ENCODE results near the gene ZBTB16. TPM values are rescaled to one million over a fixed set of nuclear protein-coding genes. Genes with fewer than 3 reads are reported as not detected.

Gene ZBTB16
- total and polyA plus RNA-seq, 3 donors from 2014 or later, result 11.4 to 88.5 (median 51.5) TPM

DNA sequence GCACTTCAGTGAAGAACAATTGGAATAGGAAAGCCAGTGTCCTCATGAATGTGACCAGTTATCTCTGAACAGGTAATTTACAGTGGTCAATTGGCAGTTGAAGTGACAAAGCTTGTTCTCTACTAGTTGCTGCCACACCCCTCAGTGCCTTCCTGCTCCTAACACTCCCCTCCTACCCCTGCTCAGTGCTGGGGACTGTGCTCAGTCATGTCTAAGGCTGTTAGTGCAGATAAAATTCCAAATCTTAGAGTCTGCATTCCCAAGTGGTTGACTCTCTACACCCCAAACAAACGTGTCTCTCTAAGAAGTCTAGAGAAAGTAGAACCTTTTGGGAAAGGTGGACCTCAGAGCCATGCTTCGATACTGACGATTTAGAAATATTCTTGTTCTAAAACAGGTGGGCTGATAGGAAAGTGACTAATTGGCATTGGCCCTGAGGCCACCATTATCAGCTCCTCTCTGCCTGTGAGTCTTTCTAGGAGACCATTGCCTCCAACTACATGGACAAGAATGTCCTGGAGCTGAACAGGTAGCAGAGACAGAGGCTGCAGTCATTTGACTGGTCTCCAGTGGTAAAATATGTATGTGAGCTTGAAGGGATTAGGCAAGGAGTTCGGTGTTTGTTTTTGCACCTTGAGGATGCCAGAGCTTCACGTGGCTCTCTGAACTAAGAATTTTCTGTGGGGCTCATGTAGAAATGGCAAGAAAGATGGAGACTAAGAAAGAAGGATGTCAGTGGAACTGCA is 214.6 kb downstream of the ZBTB16 start:
- no peaks in the 10 kb centered on the region for H3K4me1 ChIP-seq
- no peaks in the 10 kb centered on the region for H3K36me3 ChIP-seq (ENCODE audit: low read depth, missing control alignments)
- no peak for DNase-seq
- H3K27me3 ChIP-seq, result no peaks in the 10 kb centered on the region
- H3K27ac ChIP-seq, result no peak overlapping the region
- TF ChIP-seq POLR2A (IDR thresholded peaks at IDR 0.05), result no peak
- TF ChIP-seq CTCF (IDR thresholded peaks at IDR 0.05), result no peak
- 84 to 86% methylated on average over 5 of the region's 5 CpGs for WGBS, 2 donors
- no peak overlapping the region for H3K4me3 ChIP-seq
- intact Hi-C loops (cut with DNase I; ENCODE audit: low total_unique reads), result no loop called here
- no peaks in the 10 kb centered on the region for H3K9me3 ChIP-seq

- WGBS, 2 donors, result 81 to 85% methylated on average over 3 of the region's 3 CpGs
- intact Hi-C loops (cut with DNase I; ENCODE audit: low total_unique reads), result no loop called here
These were observed 215.1 kb downstream of the ZBTB16 start for GRCh38 chr11:114274637-114275036.

GRCh38 chr11:114275280-114275679 is 215.8 kb downstream of the ZBTB16 start:
- H3K9me3 ChIP-seq, result no peaks in the 10 kb centered on the region
- no peaks in the 10 kb centered on the region for H3K27me3 ChIP-seq
- H3K36me3 ChIP-seq (ENCODE audit: low read depth, missing control alignments), result no peaks in the 10 kb centered on the region
- intact Hi-C loops (cut with DNase I; ENCODE audit: low total_unique reads), result no loop called here
- WGBS, 2 donors, result 56 to 69% methylated on average over 3 of the region's 3 CpGs
- H3K4me3 ChIP-seq, result no peak overlapping the region
- H3K4me1 ChIP-seq, result no peaks in the 10 kb centered on the region
- no peak for TF ChIP-seq CTCF (IDR thresholded peaks at IDR 0.05)
- TF ChIP-seq POLR2A (IDR thresholded peaks at IDR 0.05), result no peak
- DNase-seq, result no peak
- H3K27ac ChIP-seq, result no peak overlapping the region

More at GRCh38 chr11:114274637-114275036, 215.1 kb downstream of the ZBTB16 start:
- no peaks in the 10 kb centered on the region for H3K9me3 ChIP-seq
- no peaks in the 10 kb centered on the region for H3K4me1 ChIP-seq
- no peak overlapping the region for H3K27ac ChIP-seq
- no peak overlapping the region for H3K4me3 ChIP-seq
- no peak for DNase-seq
- no peaks in the 10 kb centered on the region for H3K36me3 ChIP-seq (ENCODE audit: low read depth, missing control alignments)
- no peaks in the 10 kb centered on the region for H3K27me3 ChIP-seq
- TF ChIP-seq CTCF (IDR thresholded peaks at IDR 0.05) (no peak), POLR2A (IDR thresholded peaks at IDR 0.05) (no peak)

GRCh38 chr11:114276077-114276476 is 216.6 kb downstream of the ZBTB16 start:
- intact Hi-C loops (cut with DNase I; ENCODE audit: low total_unique reads), result no loop called here
- no peak overlapping the region for H3K4me3 ChIP-seq
- H3K4me1 ChIP-seq, result no peaks in the 10 kb centered on the region
- H3K9me3 ChIP-seq, result no peaks in the 10 kb centered on the region
- H3K36me3 ChIP-seq (ENCODE audit: low read depth, missing control alignments), result no peaks in the 10 kb centered on the region
- WGBS, 2 donors, result 77 to 78% methylated on average over 5 of the region's 5 CpGs
- H3K27ac ChIP-seq, result no peak overlapping the region
- DNase-seq, result no peak
- no peaks in the 10 kb centered on the region for H3K27me3 ChIP-seq
- TF ChIP-seq POLR2A (IDR thresholded peaks at IDR 0.05), result no peak
- TF ChIP-seq CTCF (IDR thresholded peaks at IDR 0.05), result no peak

Measured in testis (tissue), 3 donors.